Ammon's horn (tissue), 1 donor: ENCODE measurements around the gene ARSB.
A peak's percentile ranks its signal among the peaks of the same experiment; 100 is the strongest.

Source experiments
- DNase-seq: peaks from one replicate; pipeline ENCODE4 v3.0.0-alpha.2; 2016; ENCODE audit warnings: low spot score

Gene ARSB

DNA sequence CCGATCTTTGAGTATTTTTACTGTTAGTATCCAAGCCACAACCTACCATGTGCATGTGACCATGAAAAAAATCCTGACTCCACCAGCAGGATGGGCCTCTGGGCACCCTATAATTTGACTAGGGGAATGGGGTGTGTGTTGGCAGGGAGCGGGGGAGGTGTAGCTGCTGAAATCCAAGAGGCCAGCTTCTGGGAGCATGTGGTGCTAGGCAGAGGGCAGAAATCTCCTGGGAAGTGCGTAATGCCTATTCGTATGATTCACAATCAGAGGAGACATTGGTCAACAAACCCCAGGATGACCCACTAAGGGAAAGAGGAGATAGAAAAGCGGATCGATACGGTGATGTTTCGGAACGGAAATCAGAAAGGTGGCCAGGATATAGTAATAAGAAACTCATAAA is 149.9 kb downstream of the ARSB start:
- no peak for DNase-seq

GRCh38 chr5:78833284-78833683 is 151.8 kb downstream of the ARSB start:
- no peak for DNase-seq

- DNase-seq = no peak
Measured at GRCh38 chr5:78830528-78831046, 154.5 kb downstream of the ARSB start.

DNA sequence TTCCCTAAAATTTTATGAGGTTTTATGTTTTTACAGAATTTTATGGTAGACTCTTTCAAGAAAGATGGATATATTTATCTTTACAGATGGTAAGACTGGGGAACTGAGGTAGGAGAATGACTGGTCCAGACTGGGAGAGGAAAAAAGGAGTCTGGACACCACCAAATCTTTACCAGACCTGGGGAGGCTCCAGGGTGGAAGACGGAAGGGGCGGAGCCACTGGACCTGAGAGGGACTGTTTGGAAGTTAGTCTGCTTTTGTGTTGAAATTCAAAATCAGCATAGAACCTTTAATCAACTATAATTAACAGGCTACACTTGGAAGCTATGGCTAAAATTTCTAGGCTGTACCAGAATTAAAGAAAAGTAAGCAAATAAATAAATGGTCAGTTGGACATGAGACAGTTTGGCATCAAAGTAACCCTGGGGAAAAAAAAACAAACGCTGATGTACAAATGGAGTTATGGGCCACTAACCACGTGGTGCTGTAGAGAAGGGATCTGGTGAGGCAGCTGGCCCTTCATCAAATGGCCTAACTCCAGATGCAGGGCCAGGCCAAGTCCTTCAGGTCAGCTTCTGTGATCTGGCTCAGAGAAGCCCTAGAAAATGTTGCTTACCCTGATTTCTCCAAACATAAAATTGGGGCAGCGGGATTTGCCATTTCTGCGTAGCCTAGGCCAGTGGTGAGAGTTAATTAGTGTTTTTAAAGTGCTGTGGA is 155.1 kb downstream of the ARSB start:
- DNase-seq = peak; percentile 55

- DNase-seq = no peak
Measured at GRCh38 chr5:78827725-78828124, 157.4 kb downstream of the ARSB start.

- DNase-seq = no peak
Measured at GRCh38 chr5:78824831-78825281, 160.3 kb downstream of the ARSB start.

GRCh38 chr5:78823196-78823595 is 161.9 kb downstream of the ARSB start:
- DNase-seq = no peak

GRCh38 chr5:78821536-78822021 is 163.5 kb downstream of the ARSB start:
- no peak for DNase-seq

DNA sequence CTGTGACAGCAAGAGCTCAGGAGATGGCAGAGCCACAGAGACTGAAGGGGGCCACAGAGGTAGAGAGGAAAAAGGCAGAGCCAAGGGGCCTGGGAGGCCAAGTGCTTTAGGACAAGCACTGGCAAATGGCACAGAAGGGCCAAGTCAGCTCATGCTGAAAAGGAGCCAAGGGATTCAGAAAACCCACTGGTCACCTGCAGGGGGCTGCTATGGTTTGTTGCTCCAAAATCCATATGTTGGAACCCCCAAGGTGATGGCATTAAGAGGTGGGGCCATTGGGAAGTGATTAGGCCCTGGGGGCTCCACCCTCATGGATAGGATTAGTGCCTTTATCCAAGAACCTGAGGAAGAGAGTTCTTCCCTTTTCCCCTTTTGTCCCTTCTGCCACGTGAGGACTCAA is 165.4 kb downstream of the ARSB start:
- no peak for DNase-seq

GRCh38 chr5:78819166-78819565 is 165.9 kb downstream of the ARSB start:
- no peak for DNase-seq

DNA sequence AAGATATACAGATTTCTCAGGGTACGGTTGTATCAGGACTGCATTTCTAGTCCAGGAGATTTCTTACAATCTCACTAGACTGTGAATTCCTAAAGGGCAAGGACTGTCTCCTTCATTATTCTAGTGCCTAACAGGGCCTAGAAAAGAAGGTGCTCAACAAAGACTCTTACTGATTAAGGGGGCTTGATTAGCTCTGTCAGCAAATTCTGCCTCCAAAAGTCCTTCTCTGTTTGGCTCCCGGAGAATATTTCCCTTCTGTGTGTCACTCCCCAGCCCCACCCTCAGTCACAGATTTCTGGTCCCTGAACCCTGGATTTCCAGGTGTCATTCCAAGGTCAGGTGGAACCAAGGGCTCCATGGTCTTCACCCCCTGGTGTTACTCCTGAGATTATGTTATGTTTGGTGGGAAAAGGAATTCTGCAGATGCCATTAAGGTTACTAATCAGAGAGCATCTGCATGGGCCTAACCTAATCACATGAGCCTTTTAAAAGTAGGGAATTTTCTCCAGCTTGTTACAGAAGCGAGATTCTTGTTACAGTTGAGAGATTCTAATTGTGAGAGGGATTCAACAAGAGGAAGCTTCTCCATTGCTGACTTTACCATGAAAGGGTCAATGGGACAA is 168.9 kb downstream of the ARSB start:
- DNase-seq = no peak

GRCh38 chr5:78813906-78814530 is 171.1 kb downstream of the ARSB start:
- no peak for DNase-seq

DNA sequence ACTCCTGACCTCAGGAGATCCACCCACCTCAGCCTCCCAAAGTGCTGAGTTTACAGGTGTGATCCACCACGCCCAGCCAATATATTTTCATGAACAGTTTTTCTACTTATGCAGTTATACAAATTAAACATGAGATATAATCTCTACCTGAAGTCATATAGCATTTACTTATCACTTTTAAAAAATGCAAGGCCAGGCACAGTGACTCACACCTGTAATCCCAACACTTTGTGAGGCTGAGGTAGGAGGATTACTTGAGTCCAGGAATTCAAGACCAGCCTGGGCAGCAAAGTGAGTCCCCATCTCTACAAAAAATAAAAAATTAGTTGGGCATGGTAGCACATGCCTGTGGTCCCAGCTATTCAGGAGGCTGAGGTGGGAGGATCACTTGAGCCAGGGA is 171.8 kb downstream of the ARSB start:
- DNase-seq = no peak

DNA sequence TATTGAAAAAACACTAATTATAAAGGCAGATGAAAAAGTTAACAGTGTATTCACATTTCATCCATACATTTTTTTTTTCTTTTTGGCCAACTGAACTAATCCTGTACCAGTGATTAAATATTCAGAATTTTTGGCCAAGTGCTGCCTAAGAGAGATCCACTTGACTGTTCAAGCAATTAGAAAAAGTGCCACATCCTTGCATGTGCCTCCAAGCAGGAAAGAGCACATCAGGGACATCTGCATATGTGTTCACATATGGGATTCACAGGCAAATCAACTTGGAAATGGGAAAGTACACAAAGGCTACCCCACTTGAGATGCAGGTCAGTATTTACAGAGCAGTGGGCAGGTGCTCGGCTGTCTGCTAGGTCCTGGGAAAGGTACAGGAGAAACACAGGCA is 173.2 kb downstream of the ARSB start:
- no peak for DNase-seq

- DNase-seq = no peak
Measured at GRCh38 chr5:78811121-78811817, 173.8 kb downstream of the ARSB start.

- DNase-seq = no peak
Measured at GRCh38 chr5:78810098-78810920, 174.8 kb downstream of the ARSB start.

- no peak for DNase-seq
Measured at GRCh38 chr5:78809444-78809843, 175.7 kb downstream of the ARSB start.

DNA sequence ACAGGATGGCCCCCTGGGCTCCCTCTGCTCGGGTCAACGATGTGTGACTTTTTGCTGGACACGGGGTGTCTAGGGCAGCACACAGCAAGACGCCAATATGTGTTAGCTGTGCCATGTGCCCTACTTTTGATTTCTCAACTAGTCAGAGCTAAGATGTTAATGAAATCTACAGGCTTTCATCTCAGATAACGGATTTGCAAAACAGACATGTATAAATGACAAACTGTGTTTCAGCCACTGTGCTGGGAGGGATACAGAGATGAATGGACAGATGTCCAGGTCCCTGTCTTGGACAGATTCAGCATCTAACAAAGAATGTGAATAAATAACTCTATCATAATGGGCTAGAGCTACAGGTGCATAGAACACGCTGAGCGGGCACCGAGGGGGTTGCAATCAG is 176.3 kb downstream of the ARSB start:
- DNase-seq = no peak

GRCh38 chr5:78808380-78808779 is 176.7 kb downstream of the ARSB start:
- DNase-seq = no peak

- no peak for DNase-seq
Measured at GRCh38 chr5:78806544-78806943, 178.6 kb downstream of the ARSB start.

DNA sequence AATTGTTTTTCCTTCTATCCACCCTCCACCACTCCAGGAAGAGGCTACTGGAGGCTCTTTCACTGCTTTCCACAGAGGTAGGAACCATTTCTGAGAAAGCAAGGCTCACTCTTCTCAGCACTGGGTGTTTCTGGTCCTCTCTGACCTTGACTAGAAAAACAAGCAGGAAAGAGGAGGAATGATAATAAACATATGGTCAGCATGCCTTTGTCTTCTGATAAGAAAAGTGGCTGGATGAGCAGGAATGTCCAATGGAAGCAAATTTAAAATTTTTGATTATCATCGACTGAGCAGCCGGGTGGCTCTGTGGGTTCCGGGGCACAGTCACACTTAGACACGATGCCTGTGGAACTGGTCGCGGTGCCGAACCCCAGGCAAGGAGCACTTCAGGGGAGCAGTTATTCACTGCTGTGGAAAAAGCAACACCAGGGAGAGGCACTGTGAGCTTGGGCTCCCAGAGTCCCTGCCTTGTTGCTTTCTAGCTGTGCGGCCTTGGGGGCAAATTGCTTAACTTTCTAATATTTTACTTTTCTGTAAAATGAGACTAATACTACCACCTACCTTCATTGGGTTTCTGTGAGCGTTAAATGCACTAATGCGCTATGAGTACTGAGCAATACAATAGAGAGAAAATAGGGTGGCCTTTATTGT is 179.5 kb downstream of the ARSB start:
- no peak for DNase-seq
